A549 (cell line): Measurements from ENCODE around the gene LINC00305. TPM values are rescaled to one million over a fixed set of nuclear protein-coding genes. Genes with fewer than 3 reads are reported as not detected.

ENCODE experiments used
- ATAC-seq, 2 experiments: fragments of 200-7000 bp in 1 of 2; fragments of >200 bp in 1 of 2; cut with Nextera tagmentation in 1 of 2; cut with Tn5 transposase in 1 of 2; 3 replicates each; pipeline versions ENCODE4 v1.8.0 to v1.9.1; 2018 to 2020; ENCODE audit warnings: mild to moderate bottlenecking in 1 of 2, moderate library complexity in 1 of 2
- CTCF ChIA-PET: fragments of 300-600 bp; sonication (Branson Sonifier 250); formaldehyde crosslinking; extraction: SDS; loops from one replicate; lab custom pipeline; 2021; ENCODE audit warnings: antibody characterized with exemption, inconsistent platforms; lab: Yijun Ruan, JAX
- POLR2A ChIA-PET: fragments of 350-600 bp; formaldehyde crosslinking; extraction: SDS; loops from one replicate; lab custom pipeline; 2021; ENCODE audit warnings: antibody characterized with exemption, inconsistent platforms; lab: Yijun Ruan, JAX
- DNase-seq, 2 experiments: peaks; one replicate each; pipeline versions ENCODE4 v3.0.0 to v3.0.0-alpha.2; 2011 to 2016; ENCODE audit warnings: low read depth in 1 of 2, low spot score in 1 of 2
- FAIRE-seq: peaks from 2 replicates; lab custom pipeline; 2011; peaks lifted over from hg19 to GRCh38; lab: Jason Lieb, UNC
- H3K27ac ChIP-seq, 2 experiments: fragments of >200 bp; sonication (Bioruptor Twin); formaldehyde crosslinking; 3 replicates each; pipeline ENCODE4 v1.5.1; 2016 to 2017
- H3K4me1 ChIP-seq: fragments of >200 bp; sonication (Bioruptor Twin); formaldehyde crosslinking; 3 replicates; pipeline ENCODE4 v1.6.1; 2016
- H3K4me2 ChIP-seq: fragments of >200 bp; sonication (Bioruptor Twin); formaldehyde crosslinking; 3 replicates; pipeline ENCODE4 v1.6.1; 2016
- H3K4me3 ChIP-seq: fragments of >200 bp; sonication (Bioruptor Twin); formaldehyde crosslinking; 3 replicates; pipeline ENCODE4 v1.5.1; 2016
- H3K9me3 ChIP-seq: fragments of >200 bp; sonication (Bioruptor Twin); formaldehyde crosslinking; 3 replicates; pipeline ENCODE4 v1.6.1; 2016
- CBX8 ChIP-seq: fragments of 200-600 bp; sonication (generic); IDR thresholded peaks from 2 replicates; pipeline ENCODE4 v1.6.1; 2016
- CHD4 ChIP-seq: fragments of 200-600 bp; sonication (generic); IDR thresholded peaks from 2 replicates; pipeline ENCODE4 v1.6.1; 2016; ENCODE audit warnings: antibody characterized with exemption, mild to moderate bottlenecking, borderline replicate concordance
- EHMT2 ChIP-seq: fragments of 200-600 bp; sonication (generic); IDR thresholded peaks from 2 replicates; pipeline ENCODE4 v1.6.1; 2016; ENCODE audit warnings: antibody characterized with exemption, low read depth, mild to moderate bottlenecking, moderate library complexity
- ESRRA ChIP-seq: fragments of 150-350 bp; IDR thresholded peaks from 2 replicates; pipeline ENCODE4 v1.6.1; 2014; ENCODE audit warnings: mild to moderate bottlenecking, low read length, borderline replicate concordance
- FOSL2 ChIP-seq, 2 experiments: fragments of 450-650 bp in 1 of 2; fragments of >200 bp in 1 of 2; sonication (Bioruptor Twin) in 1 of 2; formaldehyde crosslinking; IDR thresholded peaks; 2 replicates each; pipeline versions ENCODE4 v1.5.0 to v1.6.1; 2016 to 2020; ENCODE audit warnings: mild to moderate bottlenecking in 1 of 2, moderate library complexity in 1 of 2
- GATA3 ChIP-seq: IDR thresholded peaks from 2 replicates; pipeline ENCODE4 v1.6.1; 2012; ENCODE audit warnings: borderline replicate concordance
- HOXA7 ChIP-seq: fragments of 250-450 bp; sonication (Bioruptor Pico); IDR thresholded peaks from 2 replicates; pipeline ENCODE4 v1.5.0; 2020; ENCODE audit warnings: mild to moderate bottlenecking, moderate library complexity
- HOXB13 ChIP-seq: fragments of 250-450 bp; sonication (Bioruptor Pico); IDR thresholded peaks from 2 replicates; pipeline ENCODE4 v1.5.0; 2020; ENCODE audit warnings: low read depth, mild to moderate bottlenecking, moderate library complexity
- JUN ChIP-seq, 2 experiments: fragments of >200 bp; sonication (Bioruptor Twin); formaldehyde crosslinking; IDR thresholded peaks; 2 replicates in 1 of 2; 3 replicates in 1 of 2; pipeline ENCODE4 v1.6.1; 2016 to 2017
- KDM1A ChIP-seq: fragments of 200-600 bp; sonication (generic); IDR thresholded peaks from 2 replicates; pipeline ENCODE4 v1.6.1; 2016; ENCODE audit warnings: low read depth, mild to moderate bottlenecking
- KDM5A ChIP-seq: fragments of 200-600 bp; sonication (generic); IDR thresholded peaks from 2 replicates; pipeline ENCODE4 v1.6.1; 2016; ENCODE audit warnings: antibody characterized with exemption, mild to moderate bottlenecking
- MAZ ChIP-seq: fragments of 150-350 bp; IDR thresholded peaks from 2 replicates; pipeline ENCODE4 v1.6.1; 2014; ENCODE audit warnings: antibody characterized with exemption, low read depth, low read length, borderline replicate concordance
- NFE2L2 ChIP-seq: fragments of 150-350 bp; conservative IDR thresholded peaks from 2 replicates; pipeline ENCODE4 v1.6.1; 2014; ENCODE audit warnings: low read length
- NPAS2 ChIP-seq: fragments of 250-450 bp; sonication (Bioruptor Pico); IDR thresholded peaks from 2 replicates; pipeline ENCODE4 v1.8.0; 2022; ENCODE audit warnings: mild to moderate bottlenecking, moderate library complexity, borderline replicate concordance
- PHF8 ChIP-seq: fragments of 200-600 bp; sonication (generic); IDR thresholded peaks from 2 replicates; pipeline ENCODE4 v1.6.1; 2016; ENCODE audit warnings: low read depth, mild to moderate bottlenecking, antibody characterized with exemption, moderate library complexity, borderline replicate concordance
- RARB ChIP-seq: fragments of 250-450 bp; sonication (Bioruptor Pico); IDR thresholded peaks from 2 replicates; pipeline ENCODE4 v1.8.0; 2021; ENCODE audit warnings: mild to moderate bottlenecking, moderate library complexity
- ZFP36 ChIP-seq: fragments of 450-650 bp; IDR thresholded peaks from 2 replicates; pipeline ENCODE4 v1.6.1; 2014; ENCODE audit warnings: borderline replicate concordance; ENCODE audit not compliant: partially characterized antibody
- ZSCAN20 ChIP-seq: fragments of 250-450 bp; sonication (Bioruptor Pico); IDR thresholded peaks from 2 replicates; pipeline ENCODE4 v1.8.0; 2022; ENCODE audit warnings: mild to moderate bottlenecking, moderate library complexity
- WGBS: methylation state at CpG from one replicate; pipeline ENCODE4 v1.1.6; 2017; ENCODE audit errors: missing lambda C conversion rate; 5-methylcytosine and 5-hydroxymethylcytosine counted together
- polyA plus RNA-seq, 4 experiments: library from polyadenylated mRNA; depleted of rRNA in 3 of 4; stranded (reverse); fragments of >200 nt; fragmentation: RNase III in 1 of 4; extraction: RNeasy Plus Mini Kit Qiagen cat#74134 plus additional on column Dnase treatment in 1 of 4; gene quantifications; 2 replicates in 3 of 4; 3 replicates in 1 of 4; pipeline ENCODE4 v1.2.3, GENCODE V29; 2011 to 2017
- TF ChIP-seq, protein P1 (sequence below): fragments of 250-450 bp; sonication (Bioruptor Pico); IDR thresholded peaks from 2 replicates; pipeline ENCODE4 v1.5.0; 2020; ENCODE audit warnings: low read depth, mild to moderate bottlenecking, moderate library complexity
- TF ChIP-seq, protein P2 (sequence below): fragments of 150-350 bp; IDR thresholded peaks from 2 replicates; pipeline ENCODE4 v1.6.1; 2014; ENCODE audit warnings: low read depth, mild to moderate bottlenecking, low read length
- TF ChIP-seq, protein P3 (sequence below): fragments of 250-450 bp; sonication (Bioruptor Pico); IDR thresholded peaks from 2 replicates; pipeline ENCODE4 v1.5.0; 2021; ENCODE audit warnings: mild to moderate bottlenecking, moderate library complexity, borderline replicate concordance
- TF ChIP-seq, protein P4 (sequence below): IDR thresholded peaks from 2 replicates; pipeline ENCODE4 v1.6.1; 2012

Gene LINC00305
- polyA plus RNA-seq, 2 of the 4 experiments (the other 2 are of a cell fraction), result not detected

DNA sequence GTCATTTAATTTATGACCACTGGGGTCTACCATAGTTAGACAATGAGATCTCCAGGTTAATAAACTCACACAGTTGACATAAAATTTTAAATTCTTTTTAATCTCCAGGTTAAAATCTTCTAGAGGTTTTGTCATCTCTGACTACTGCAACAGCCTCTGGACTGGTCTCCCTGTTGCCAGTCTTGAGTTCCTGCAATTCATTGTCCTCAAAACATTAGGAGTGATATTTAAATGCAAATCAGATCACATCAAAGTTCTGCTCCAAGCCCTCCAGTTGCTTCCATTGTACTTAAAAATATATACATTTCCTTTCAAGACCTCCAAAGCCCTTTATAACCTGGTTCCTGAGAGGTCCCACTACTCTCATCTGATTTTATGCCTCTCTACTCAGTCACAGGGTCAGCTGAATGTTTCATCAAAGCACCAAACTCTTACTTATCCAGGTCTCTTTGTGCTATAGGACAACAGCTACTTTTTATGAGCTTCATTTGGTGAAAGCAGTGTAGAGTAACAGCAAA, 18.6 kb upstream of the LINC00305 start (continued):
- TF ChIP-seq HOXB13, result no peak
- TF ChIP-seq CBX8, result no peak
- TF ChIP-seq, protein P1, sequence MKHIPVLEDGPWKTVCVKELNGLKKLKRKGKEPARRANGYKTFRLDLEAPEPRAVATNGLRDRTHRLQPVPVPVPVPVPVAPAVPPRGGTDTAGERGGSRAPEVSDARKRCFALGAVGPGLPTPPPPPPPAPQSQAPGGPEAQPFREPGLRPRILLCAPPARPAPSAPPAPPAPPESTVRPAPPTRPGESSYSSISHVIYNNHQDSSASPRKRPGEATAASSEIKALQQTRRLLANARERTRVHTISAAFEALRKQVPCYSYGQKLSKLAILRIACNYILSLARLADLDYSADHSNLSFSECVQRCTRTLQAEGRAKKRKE (CRISPR knock-in tag), result no peak
- TF ChIP-seq PHF8, result no peak
- no peak for TF ChIP-seq ZSCAN20
- TF ChIP-seq KDM5A, result no peak
- no peak for TF ChIP-seq GATA3
- no peak for TF ChIP-seq MAZ
- no peak for TF ChIP-seq KDM1A

DNA sequence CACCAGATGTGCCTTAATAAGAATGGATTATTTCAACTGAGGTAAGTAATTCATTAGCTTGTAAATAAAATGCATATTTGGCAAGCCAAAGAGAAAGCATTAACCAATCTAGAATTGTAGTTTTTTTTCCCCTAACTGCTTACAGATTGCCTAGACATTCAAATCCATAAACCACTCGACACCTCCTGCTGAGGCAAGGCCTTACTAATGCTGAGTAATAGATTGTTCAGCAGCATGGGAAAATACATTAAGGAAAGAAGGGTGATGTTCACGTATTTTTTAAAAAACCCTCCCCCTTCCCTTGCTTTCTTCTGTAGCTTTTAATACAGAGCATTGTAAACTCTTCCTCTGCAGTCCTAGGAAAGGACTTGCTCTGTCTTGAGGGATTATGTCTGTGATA, 17.0 kb upstream of the LINC00305 start:
- CTCF ChIA-PET, result no interaction called here
- Histone ChIP-seq H3K27ac (no peak overlapping the region), H3K4me1 (no peaks in the 10 kb centered on the region), H3K9me3 (no peaks in the 10 kb centered on the region), H3K4me2 (no peak overlapping the region), H3K4me3 (no peak overlapping the region)
- WGBS, result 0% methylated on average over 2 of the region's 2 CpGs
- POLR2A ChIA-PET, result no interaction called here
- TF ChIP-seq JUN (IDR thresholded peaks at IDR 0.05) (no peak), ESRRA (no peak), NFE2L2 (no peak), ZFP36 (no peak), EHMT2 (no peak), NPAS2 (no peak), HOXB13 (no peak), HOXA7 (CRISPR knock-in tag) (no peak)
- TF ChIP-seq, protein P2, sequence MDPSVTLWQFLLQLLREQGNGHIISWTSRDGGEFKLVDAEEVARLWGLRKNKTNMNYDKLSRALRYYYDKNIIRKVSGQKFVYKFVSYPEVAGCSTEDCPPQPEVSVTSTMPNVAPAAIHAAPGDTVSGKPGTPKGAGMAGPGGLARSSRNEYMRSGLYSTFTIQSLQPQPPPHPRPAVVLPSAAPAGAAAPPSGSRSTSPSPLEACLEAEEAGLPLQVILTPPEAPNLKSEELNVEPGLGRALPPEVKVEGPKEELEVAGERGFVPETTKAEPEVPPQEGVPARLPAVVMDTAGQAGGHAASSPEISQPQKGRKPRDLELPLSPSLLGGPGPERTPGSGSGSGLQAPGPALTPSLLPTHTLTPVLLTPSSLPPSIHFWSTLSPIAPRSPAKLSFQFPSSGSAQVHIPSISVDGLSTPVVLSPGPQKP, result no peak
- TF ChIP-seq, protein P3, sequence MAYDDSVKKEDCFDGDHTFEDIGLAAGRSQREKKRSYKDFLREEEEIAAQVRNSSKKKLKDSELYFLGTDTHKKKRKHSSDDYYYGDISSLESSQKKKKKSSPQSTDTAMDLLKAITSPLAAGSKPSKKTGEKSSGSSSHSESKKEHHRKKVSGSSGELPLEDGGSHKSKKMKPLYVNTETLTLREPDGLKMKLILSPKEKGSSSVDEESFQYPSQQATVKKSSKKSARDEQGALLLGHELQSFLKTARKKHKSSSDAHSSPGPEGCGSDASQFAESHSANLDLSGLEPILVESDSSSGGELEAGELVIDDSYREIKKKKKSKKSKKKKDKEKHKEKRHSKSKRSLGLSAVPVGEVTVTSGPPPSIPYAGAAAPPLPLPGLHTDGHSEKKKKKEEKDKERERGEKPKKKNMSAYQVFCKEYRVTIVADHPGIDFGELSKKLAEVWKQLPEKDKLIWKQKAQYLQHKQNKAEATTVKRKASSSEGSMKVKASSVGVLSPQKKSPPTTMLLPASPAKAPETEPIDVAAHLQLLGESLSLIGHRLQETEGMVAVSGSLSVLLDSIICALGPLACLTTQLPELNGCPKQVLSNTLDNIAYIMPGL, result no peak
- TF ChIP-seq, protein P4, sequence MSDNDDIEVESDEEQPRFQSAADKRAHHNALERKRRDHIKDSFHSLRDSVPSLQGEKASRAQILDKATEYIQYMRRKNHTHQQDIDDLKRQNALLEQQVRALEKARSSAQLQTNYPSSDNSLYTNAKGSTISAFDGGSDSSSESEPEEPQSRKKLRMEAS, result no peak
- TF ChIP-seq, protein P1 (CRISPR knock-in tag), result no peak
- TF ChIP-seq, all 56 proteins: peak for 0
- FAIRE-seq, result no peak
- ATAC-seq, result no peak
- DNase-seq, result no peak

DNA sequence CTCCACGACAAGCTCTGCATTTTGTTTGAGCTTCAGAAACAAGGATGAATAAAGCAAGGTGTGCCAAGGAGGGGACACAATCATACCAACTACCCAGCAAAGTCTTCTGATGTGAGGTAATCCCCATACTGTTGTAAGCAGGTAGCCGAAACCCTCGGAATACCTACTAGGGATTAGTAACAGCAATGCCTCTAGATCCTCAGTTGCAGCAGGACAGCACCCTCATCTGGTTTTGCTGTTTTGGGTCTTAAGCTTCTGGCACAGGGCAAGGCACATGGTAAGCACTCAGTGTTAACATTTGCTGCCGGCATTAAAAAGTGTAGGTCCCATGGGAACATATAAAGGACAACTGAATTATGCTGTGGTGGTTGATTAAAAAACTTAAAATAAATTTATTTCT, 16.0 kb upstream of the LINC00305 start:
- Histone ChIP-seq H3K4me1 (no peaks in the 10 kb centered on the region), H3K27ac (no peak overlapping the region), H3K4me2 (no peak overlapping the region), H3K9me3 (no peaks in the 10 kb centered on the region), H3K4me3 (no peak overlapping the region)
- FAIRE-seq, result no peak
- TF ChIP-seq FOSL2 (IDR thresholded peaks at IDR 0.05) (no peak), FOSL2 (CRISPR knock-in tag; IDR thresholded peaks at IDR 0.05) (no peak), RARB (CRISPR knock-in tag) (no peak), CHD4 (no peak)
- ChIA-PET POLR2A (no interaction called here), CTCF (no interaction called here)
- no peak for ATAC-seq
- WGBS, result 38% methylated on average over 3 of the region's 4 CpGs
- DNase-seq, result no peak
